SK-N-MC (cell line): ENCODE measurements around the gene AIP.

ENCODE experiments used
- EZH2 ChIP-seq: fragments of 200-600 bp; sonication (generic); IDR thresholded peaks from one replicate; pipeline ENCODE4 v1.6.1; 2017; ENCODE audit warnings: antibody characterized with exemption
- POLR2AphosphoS5 ChIP-seq: IDR thresholded peaks from 2 replicates; pipeline ENCODE4 v1.6.1; 2012; ENCODE audit warnings: mild to moderate bottlenecking, low read depth, low read length, borderline replicate concordance

- TF ChIP-seq EZH2 (no peak), POLR2AphosphoS5 (no peak; the same call in 1 of the 2 replicates)
Measured at GRCh38 chr11:67499808-67500483, 17.1 kb downstream of the AIP start.
